ENCODE results near the gene FMOD.

Gene FMOD

DNA sequence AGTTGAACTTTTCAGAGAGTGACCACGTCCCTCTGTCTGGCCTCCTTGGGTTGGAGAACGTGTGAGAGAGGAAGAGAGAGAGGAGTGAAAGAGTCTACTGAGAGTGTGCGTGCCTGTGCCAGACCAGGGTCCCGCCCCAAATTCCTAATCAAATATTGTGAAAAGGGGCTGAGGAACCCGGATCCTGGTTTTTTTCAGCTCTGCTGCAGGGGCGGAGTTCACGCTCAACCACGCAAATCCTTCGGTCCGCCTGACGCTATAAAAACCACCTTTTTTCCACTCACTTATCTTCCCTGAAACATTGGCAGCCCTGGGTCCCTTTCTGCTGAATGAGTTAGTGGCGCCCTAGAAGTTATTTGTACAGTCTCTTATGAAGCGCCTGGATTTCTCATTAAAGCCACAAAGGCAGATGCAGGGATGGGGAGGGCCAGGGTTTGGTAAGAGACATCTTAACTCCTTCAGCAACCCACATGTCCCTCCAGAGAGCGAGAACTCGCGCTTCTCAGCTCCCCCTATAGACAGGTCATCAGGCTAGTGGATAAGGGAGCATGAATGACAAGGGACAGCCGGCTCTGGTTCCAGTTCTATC lies at the start of gene FMOD:
Gene FMOD, minus strand, starts transcription at position 86 of the 589 bp plus-strand sequence. CDS start 2,852 bp downstream, outside the sequence.
- Histone ChIP-seq H3K9me3 (no peaks in the 10 kb centered on the region), H3K36me3 (no peaks in the 10 kb centered on the region), H3K4me3 (ENCODE audit: low read depth in 1 of 2, low read length in 1 of 2) (no peak within 1 kb of the TSS), H3K27ac (no peak within 1 kb of the TSS), H3K4me1 (ENCODE audit: control insufficient read depth in 1 of 2, insufficient read depth in 1 of 2, low read depth in 1 of 2, low read length in 1 of 2) (peaks cover 3 to 5% of the 10 kb centered on the region in 2 experiments), H3K27me3 (peaks cover 45% of the 10 kb centered on the region)
- TF ChIP-seq, protein P1, sequence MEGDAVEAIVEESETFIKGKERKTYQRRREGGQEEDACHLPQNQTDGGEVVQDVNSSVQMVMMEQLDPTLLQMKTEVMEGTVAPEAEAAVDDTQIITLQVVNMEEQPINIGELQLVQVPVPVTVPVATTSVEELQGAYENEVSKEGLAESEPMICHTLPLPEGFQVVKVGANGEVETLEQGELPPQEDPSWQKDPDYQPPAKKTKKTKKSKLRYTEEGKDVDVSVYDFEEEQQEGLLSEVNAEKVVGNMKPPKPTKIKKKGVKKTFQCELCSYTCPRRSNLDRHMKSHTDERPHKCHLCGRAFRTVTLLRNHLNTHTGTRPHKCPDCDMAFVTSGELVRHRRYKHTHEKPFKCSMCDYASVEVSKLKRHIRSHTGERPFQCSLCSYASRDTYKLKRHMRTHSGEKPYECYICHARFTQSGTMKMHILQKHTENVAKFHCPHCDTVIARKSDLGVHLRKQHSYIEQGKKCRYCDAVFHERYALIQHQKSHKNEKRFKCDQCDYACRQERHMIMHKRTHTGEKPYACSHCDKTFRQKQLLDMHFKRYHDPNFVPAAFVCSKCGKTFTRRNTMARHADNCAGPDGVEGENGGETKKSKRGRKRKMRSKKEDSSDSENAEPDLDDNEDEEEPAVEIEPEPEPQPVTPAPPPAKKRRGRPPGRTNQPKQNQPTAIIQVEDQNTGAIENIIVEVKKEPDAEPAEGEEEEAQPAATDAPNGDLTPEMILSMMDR (IDR thresholded peaks at IDR 0.05): no peak

DNA sequence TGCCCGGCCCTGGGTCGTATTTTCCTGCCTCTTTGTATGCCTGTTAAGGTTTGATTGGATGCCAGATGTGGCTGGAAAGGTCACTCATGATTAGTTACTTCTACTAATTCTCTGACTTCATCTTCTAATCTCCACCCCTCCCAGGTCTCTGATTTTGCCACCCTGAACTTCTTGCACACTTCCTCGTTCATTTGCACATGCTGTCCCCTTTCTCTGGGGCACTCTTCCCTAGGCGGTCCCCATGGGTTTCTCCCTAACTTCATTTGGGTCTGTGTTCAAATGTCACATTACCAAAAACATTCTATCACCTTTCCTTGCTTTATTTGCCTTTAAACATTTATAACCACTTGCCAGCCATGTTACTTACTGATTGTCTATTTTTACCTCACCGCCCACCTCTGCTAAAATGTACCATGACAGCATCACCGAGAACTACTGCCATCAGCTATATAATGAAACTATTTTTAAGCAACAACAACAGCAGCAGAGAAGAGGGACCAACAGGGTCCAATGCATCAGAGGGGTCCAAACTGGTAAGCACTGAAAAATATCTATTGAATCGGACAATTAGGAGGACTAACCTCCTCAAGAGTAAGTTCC lies 45.8 kb upstream of the FMOD start:
- no peak overlapping the region for H3K27ac ChIP-seq
- H3K36me3 ChIP-seq: no peaks in the 10 kb centered on the region
- H3K27me3 ChIP-seq: peaks cover 40% of the 10 kb centered on the region
- H3K4me3 ChIP-seq (ENCODE audit: low read depth in 1 of 2, low read length in 1 of 2): no peak overlapping the region
- H3K4me1 ChIP-seq (ENCODE audit: control insufficient read depth in 1 of 2, insufficient read depth in 1 of 2, low read depth in 1 of 2, low read length in 1 of 2): no peaks in the 10 kb centered on the region
- no peaks in the 10 kb centered on the region for H3K9me3 ChIP-seq
- TF ChIP-seq, protein P1 (IDR thresholded peaks at IDR 0.05): no peak

DNA sequence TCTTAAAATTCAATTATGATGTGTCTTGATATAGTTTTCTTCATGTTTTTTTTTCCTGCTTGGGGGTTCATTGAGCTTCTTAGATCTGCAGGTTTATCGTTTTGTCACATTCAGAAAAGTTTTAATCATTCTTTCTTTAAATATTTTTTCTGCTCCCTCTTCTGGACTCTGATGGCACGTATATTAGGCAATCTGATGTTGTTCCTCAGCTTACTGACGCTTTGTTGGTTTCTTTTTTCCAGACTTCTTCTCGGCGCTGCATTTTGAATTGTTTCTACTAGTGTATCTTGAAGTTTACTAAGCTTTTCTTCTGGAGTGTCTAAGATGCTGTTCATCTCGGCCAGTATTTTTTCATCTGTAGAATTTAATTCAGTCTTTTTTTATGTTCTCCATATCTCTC lies 44.8 kb upstream of the FMOD start:
- H3K4me1 ChIP-seq (ENCODE audit: control insufficient read depth in 1 of 2, insufficient read depth in 1 of 2, low read depth in 1 of 2, low read length in 1 of 2): no peaks in the 10 kb centered on the region
- H3K27ac ChIP-seq: no peak overlapping the region
- H3K9me3 ChIP-seq: no peaks in the 10 kb centered on the region
- no peak overlapping the region for H3K4me3 ChIP-seq (ENCODE audit: low read depth in 1 of 2, low read length in 1 of 2)
- TF ChIP-seq, protein P1 (IDR thresholded peaks at IDR 0.05): no peak
- H3K36me3 ChIP-seq: no peaks in the 10 kb centered on the region
- peaks cover 40% of the 10 kb centered on the region for H3K27me3 ChIP-seq

DNA sequence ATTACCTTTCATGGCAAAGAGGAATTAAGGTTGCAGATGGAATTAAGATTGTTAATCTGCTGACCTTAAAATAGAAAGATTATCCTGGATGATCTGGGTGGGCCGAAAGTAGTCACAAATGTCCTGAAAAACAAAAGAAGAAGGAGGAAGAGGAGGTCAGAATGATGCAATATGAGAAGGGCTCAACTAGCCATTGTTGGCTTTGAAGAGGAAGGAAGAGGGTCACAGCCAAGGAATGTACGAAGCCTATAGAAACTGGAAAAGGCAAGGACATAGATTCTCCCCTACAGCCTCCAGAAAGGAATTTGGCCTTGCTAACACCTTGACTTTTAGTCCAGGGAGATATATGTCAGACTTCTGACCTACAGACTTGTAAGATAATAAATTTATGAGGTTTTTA lies 39.4 kb upstream of the FMOD start:
- Histone ChIP-seq H3K4me1 (ENCODE audit: control insufficient read depth in 1 of 2, insufficient read depth in 1 of 2, low read depth in 1 of 2, low read length in 1 of 2) (no peaks in the 10 kb centered on the region), H3K27ac (no peak overlapping the region), H3K9me3 (no peaks in the 10 kb centered on the region), H3K4me3 (ENCODE audit: low read depth in 1 of 2, low read length in 1 of 2) (no peak overlapping the region), H3K27me3 (peaks cover 35% of the 10 kb centered on the region), H3K36me3 (no peaks in the 10 kb centered on the region)
- TF ChIP-seq, protein P1 (IDR thresholded peaks at IDR 0.05): no peak

DNA sequence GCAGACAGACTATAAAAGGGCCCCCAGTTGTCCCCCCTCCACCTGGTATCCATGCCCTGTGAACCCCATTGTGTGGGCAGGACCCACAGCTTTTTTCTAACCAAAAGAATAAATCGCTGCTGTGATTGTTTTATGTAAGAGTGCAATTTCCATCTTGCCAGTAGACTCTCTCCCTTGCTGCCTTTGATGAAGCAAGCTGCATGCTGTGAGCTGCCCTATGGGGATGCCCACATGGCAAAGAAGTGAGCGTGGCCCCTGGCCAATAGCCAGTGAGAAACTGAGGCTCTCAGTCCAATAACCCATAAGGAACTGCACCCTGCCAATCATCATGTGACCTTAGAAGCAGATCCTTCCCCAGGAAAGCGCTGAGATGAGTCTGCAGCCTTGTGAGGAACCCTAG lies 37.8 kb upstream of the FMOD start:
- TF ChIP-seq, protein P1 (IDR thresholded peaks at IDR 0.05): no peak

More for the DNA sequence above, 37.8 kb upstream of the FMOD start:
- Histone ChIP-seq H3K36me3 (no peaks in the 10 kb centered on the region), H3K27me3 (peaks cover 29% of the 10 kb centered on the region), H3K4me1 (ENCODE audit: control insufficient read depth in 1 of 2, insufficient read depth in 1 of 2, low read depth in 1 of 2, low read length in 1 of 2) (no peaks in the 10 kb centered on the region), H3K27ac (no peak overlapping the region), H3K9me3 (no peaks in the 10 kb centered on the region), H3K4me3 (ENCODE audit: low read depth in 1 of 2, low read length in 1 of 2) (no peak overlapping the region)
